ENCODE measurements around the gene IL25.
"Not testable (repeated sequence)": the region's sequence is repeated elsewhere in the genome, so short reads cannot be mapped to it uniquely, and the experiment has no call there.

IL25 gene

DNA sequence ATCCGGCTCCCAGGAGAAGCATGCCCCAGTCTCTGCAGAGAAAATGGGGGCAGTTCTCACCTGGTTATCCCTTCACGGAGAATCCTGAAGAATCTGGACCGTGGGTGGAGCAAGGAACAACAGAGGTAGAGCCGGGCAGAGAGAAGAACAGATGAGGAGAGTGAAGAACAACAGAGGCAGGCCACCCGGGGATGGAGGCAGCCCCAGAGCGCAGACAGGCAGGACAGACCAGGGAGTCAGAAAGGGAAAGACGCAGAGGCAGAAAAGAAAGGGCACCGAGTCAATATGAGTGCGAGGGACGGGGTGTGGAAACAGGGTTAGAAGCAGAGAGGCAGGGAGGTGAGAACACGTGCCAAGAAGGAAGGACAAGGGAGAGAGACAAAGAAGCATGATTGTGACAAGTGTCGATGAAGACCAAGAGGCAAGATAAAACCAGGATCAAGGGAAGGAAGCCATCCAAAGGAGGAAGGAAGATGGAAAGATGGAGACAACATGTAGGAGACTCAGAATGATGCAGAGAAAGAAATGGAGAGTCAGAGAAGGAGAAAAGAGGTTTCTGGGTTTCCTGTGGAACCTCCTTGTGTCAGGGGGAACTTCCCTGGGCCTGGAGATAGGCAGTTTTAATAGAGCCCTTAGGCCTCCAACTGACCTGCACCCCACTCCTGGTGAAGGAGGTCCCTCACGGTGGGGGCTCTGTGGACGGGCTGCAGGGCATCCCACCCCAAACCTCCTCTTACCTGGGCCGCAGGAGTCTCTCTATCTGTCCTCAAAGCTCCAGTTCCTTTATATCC lies 35.1 kb downstream of the IL25 start, which contains the start of gene MYH6:
Gene MYH6 (minus strand): TSS at position 758 of the 791 bp plus-strand sequence. CDS start 1,050 bp downstream, outside the sequence.
- no peak for DNase-seq

- no peak for DNase-seq
Observed at GRCh38 chr14:23408307-23408630, 35.7 kb downstream of the IL25 start.

GRCh38 chr14:23409475-23409874 lies 36.9 kb downstream of the IL25 start:
- no peak for DNase-seq

GRCh38 chr14:23409966-23410635 lies 37.5 kb downstream of the IL25 start:
- DNase-seq = no peak

GRCh38 chr14:23411563-23412525 lies 39.2 kb downstream of the IL25 start:
- DNase-seq = no peak

DNA sequence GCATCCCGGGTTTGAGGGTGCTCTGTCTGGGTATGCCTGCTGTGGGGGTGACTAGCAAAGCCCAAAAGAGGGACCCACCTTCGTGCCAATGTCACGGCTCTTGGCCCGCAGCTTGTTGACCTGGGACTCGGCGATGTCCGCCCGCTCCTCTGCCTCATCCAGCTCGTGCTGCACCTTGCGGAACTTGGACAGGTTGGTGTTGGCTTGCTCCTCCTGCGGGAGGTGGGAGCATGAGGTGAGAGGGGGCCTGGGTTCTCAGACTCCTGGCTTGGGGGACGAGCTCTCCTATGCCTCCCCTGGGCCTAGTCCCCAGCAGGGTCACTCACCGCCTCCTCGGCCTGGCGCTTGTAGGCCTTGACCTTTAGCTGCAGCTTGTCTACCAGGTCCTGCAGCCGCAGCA lies 41.1 kb downstream of the IL25 start:
- no peak for DNase-seq

DNA sequence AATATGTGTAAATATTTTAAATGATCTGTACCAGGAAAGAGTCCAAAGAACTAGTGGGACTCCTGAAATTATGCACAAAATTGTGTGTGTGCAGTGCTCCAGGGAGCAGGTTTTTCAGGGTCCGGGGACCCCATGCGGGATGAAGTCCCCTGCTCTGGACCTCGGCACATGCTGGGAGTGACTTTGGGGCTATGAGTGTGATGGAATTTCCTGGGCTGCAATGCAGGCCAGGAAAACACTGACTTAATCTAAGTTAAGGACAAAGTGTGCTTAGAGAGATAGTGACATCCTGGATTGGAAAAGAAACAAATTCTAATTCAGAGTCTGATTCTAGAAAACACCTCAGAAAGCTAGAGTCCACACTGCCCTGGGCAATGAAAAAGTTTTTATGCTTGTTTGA lies 41.6 kb downstream of the IL25 start:
- no peak for DNase-seq

DNA sequence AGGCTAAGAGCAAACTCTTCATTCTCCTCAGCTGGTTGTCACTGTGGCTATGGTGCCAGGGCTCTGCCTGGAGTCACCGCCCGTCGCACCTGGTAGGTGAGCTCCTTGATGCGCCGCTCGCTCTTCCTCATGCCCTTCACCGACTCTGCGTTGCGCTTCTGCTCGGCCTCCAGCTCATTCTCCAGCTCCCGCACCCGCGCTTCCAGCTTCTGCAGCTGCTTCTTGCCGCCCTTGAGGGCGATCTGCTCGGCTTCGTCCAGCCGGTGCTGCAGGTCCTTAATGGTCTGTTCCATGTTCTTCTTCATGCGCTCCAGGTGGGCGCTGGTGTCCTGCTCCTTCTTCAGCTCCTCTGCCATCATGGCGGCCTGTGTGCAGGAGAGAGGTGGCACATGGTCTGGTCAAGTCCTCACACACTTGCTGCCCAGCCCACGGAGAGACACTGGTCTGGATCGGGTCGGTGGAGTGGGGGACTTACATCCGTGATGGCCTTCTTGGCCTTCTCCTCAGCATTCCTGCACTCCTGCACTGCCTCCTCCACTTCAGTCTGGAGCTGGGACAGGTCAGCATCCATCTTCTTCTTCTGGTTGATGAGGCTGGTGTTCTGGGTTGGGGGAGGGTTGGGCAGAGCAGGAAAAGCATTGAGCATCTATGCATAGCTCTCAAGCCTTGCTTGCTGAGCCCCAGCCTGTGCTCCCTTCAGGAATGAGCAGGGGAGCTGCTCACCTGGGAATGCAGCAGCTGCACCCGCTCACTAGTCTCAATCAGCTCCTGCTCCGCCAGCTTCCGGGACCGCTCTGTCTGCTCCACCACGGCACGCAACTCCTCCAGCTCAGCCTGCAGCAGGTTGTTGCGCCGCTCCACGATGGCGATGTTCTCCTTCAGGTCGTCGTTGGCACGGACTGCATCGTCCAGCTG lies 42.6 kb downstream of the IL25 start:
- DNase-seq = no peak

DNA sequence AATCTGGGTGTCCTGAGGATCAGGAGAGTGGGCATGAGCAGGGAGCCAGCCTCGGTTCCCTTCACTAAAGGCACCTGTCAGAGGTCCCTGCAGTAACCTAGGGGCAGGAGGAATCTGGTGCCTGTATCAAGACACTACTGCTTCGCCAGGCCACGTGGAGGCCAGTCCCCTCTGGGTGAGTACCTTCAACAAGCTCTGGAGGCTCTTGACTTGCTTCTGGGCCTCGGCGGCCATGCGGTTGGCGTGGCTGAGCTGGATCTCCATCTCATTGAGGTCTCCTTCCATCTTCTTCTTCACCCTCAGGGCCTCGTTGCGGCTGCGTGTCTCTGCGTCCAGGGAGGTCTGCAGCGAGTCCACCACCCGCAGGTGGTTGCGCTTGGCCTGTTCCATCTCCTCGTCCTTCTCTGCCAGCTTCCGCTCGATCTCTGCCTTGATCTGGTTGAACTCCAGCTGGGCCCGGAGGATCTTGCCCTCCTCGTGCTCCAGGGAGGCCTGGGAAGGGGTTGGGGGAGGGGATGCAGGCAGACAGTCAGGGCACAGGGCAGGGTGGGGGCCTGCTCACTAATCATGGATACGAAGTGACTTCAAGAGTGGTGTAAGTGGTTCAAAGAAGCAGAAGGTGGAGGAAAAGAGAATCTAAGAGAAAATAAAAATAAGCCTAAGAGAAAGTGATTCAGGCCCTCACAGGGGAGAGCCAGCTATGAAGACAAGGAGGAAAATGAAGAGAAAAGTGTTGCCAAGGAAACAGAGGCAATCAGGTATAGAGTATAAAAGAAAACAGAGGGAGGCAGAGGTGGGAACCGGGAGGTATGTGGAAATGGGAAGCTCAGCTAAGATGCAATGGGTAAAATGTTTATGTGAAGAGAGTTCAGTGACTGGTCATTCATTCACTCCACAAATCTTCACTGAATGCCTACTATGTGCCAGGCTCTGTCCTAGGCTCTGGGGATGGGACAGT lies 43.5 kb downstream of the IL25 start:
- DNase-seq = peak in 5 of 56 donors; percentile 6 to 32 (median 13)

DNA sequence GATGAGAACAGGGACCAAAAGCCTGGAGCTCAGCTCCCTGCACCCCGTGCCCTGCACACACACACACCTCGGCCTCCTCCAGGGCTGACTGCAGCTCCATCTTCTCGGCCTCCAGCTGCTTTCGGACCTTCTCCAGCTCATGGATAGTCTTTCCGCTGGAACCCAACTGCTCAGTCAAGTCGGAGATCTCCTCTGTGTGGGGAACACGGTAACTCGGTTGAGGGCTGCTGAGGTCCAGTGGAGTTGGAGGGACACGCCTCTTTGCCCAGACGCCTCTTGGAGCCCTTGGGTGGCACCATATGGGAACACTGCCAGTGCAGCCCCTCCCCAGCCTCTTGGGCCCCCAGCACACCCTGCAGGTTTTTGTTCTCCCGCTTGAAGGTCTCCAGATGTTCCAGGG lies 44.2 kb downstream of the IL25 start:
- no peak for DNase-seq

DNA sequence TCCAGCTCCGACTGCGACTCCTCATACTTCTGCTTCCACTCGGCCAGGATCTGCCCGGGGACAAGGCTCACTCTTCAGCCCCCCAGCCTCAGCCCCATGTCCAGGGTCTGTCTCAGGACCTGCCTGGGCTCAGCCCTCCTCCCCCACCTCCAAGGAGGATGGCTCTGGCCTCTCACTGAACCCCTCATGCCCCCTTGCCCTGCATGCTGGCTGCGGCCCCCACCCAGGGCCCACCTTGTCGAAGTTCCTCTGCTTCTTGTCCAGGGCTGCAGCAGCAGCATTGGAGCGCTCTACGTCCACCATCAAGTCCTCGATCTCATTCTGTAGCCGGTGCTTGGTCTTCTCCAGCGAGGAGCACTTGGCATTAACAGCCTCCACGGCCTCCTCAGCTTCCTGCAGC lies 44.7 kb downstream of the IL25 start:
- DNase-seq = not testable (repeated sequence)

GRCh38 chr14:23418021-23418420 lies 45.4 kb downstream of the IL25 start:
- no peak for DNase-seq

DNA sequence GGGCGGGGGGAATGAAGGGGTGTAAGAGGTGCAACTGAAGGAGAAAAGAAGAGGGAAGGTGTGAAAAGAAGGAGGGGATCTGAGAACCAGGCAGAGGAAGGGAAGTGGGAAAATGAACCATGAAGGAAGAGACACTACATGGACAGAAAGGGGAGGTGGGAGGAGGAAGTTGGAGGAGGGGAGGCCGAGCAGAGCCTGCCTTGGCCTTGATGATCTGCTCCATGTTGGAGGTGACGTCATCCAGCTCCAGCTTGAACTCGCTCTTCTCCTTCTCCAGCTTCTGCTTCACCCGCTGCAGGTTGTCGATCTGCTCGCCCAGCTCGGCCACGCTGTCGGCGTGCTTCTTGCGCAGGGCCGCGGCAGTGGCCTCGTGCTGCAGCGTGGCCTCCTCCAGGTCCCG lies 47.0 kb downstream of the IL25 start:
- DNase-seq = not testable (repeated sequence)

DNA sequence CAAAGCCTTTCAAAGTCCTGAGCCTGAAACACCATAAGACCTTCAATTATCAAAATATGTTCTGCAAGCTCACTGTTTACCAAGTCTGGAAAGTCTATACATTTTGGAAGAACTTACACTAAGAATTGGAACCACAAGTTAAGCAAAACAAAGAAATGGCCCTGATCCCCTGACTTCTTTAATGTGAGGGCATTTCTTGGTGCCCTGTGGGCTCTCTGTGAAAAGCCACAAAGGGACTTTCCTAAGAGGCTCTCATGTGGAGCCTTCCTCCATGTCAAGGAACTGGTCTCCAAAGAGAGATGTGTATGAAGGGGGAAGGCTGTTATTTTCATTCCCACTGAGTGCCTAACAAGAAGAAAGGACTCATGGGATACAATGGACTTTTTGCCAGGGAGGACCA lies 49.0 kb downstream of the IL25 start:
- no peak for DNase-seq

GRCh38 chr14:23423657-23424056 lies 51.0 kb downstream of the IL25 start:
- DNase-seq = no peak

- DNase-seq = no peak
Observed at GRCh38 chr14:23425169-23425568, 52.6 kb downstream of the IL25 start.

GRCh38 chr14:23425798-23426197 lies 53.2 kb downstream of the IL25 start:
- not testable (repeated sequence) for DNase-seq

Measured in nucleus accumbens (tissue), 56 donors.